Measurements from ENCODE around the gene RTN1.

Gene RTN1

GRCh38 chr14:59601056-59601455 lies 269.5 kb downstream of the RTN1 start:
- DNase-seq, result no peak
- H3K4me3 ChIP-seq (ENCODE audit: low read depth, low read length), result no peak overlapping the region
- H3K9me3 ChIP-seq (ENCODE audit: severe bottlenecking), result no peaks in the 10 kb centered on the region
- H3K27ac ChIP-seq, result no peak overlapping the region
- H3K27me3 ChIP-seq (ENCODE audit: insufficient read depth, low read depth, severe bottlenecking), result no peaks in the 10 kb centered on the region
- H3K36me3 ChIP-seq, result no peaks in the 10 kb centered on the region
- no peak for TF ChIP-seq CTCF (IDR thresholded peaks at IDR 0.05; ENCODE audit: low read depth, low read length)

GRCh38 chr14:59600211-59600945 lies 270.2 kb downstream of the RTN1 start:
- no peak for TF ChIP-seq CTCF (IDR thresholded peaks at IDR 0.05; ENCODE audit: low read depth, low read length)
- H3K36me3 ChIP-seq, result no peaks in the 10 kb centered on the region
- H3K9me3 ChIP-seq (ENCODE audit: severe bottlenecking), result no peaks in the 10 kb centered on the region
- H3K27me3 ChIP-seq (ENCODE audit: insufficient read depth, low read depth, severe bottlenecking), result no peaks in the 10 kb centered on the region
- no peak for DNase-seq
- H3K4me3 ChIP-seq (ENCODE audit: low read depth, low read length), result no peak overlapping the region
- no peak overlapping the region for H3K27ac ChIP-seq

DNA sequence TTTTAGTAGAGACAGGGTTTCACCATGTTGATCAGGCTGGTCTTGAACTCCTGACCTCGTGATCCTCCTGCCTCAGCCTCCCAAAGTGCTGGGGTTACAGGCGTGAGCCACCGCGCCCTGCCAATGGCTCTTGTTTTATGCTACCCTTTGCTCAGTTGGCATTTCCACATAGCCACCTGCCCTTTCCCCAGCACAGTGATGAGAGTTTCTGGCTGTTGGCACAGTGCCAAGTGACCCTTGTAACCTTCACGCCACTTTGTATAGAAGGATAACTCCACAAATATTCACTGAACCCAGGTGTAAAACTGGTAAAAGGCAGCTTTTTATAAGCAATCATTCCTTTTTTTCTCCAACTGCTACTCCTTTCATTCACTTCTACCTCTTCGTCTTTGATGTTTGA lies 275.5 kb downstream of the RTN1 start:
- Histone ChIP-seq H3K4me3 (ENCODE audit: low read depth, low read length) (no peak overlapping the region), H3K27ac (no peak overlapping the region), H3K27me3 (ENCODE audit: insufficient read depth, low read depth, severe bottlenecking) (no peaks in the 10 kb centered on the region), H3K9me3 (ENCODE audit: severe bottlenecking) (no peaks in the 10 kb centered on the region), H3K36me3 (no peaks in the 10 kb centered on the region)
- no peak for DNase-seq
- no peak for TF ChIP-seq CTCF (IDR thresholded peaks at IDR 0.05; ENCODE audit: low read depth, low read length)

GRCh38 chr14:59591641-59592370 lies 278.8 kb downstream of the RTN1 start:
- no peaks in the 10 kb centered on the region for H3K9me3 ChIP-seq (ENCODE audit: severe bottlenecking)
- no peak for TF ChIP-seq CTCF (IDR thresholded peaks at IDR 0.05; ENCODE audit: low read depth, low read length)
- DNase-seq, result no peak
- H3K27ac ChIP-seq, result no peak overlapping the region
- no peak overlapping the region for H3K4me3 ChIP-seq (ENCODE audit: low read depth, low read length)
- H3K27me3 ChIP-seq (ENCODE audit: insufficient read depth, low read depth, severe bottlenecking), result no peaks in the 10 kb centered on the region
- no peaks in the 10 kb centered on the region for H3K36me3 ChIP-seq

DNA sequence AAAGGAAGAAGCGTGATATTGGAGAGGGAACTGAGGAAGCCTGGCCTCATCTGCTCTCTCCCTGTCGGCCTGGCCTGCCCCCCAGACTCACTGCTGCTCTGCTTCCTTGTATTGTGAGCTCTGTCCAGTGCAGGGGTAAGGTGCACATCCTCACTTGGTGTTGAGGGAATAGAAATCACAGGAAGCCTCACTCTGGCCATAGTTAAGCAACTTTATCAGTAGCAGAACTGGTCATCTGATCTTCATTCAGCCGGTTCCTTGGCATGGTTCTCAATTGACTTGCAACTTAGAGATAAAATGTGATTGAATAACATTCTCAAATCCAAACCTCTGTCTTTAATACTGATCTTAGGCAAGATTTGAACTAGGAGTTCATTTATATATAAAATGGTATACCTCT lies 282.5 kb downstream of the RTN1 start:
- Histone ChIP-seq H3K36me3 (no peaks in the 10 kb centered on the region), H3K9me3 (ENCODE audit: severe bottlenecking) (no peaks in the 10 kb centered on the region), H3K27ac (no peak overlapping the region), H3K4me3 (ENCODE audit: low read depth, low read length) (no peak overlapping the region), H3K27me3 (ENCODE audit: insufficient read depth, low read depth, severe bottlenecking) (no peaks in the 10 kb centered on the region)
- no peak for TF ChIP-seq CTCF (IDR thresholded peaks at IDR 0.05; ENCODE audit: low read depth, low read length)
- no peak for DNase-seq
